Ectodermal cell (in vitro differentiated cells): ENCODE data around the gene SCYGR2. TPM values are rescaled to one million over a fixed set of nuclear protein-coding genes. Genes with fewer than 3 reads are reported as not detected.
"Not testable (repeated sequence)": the region's sequence is repeated elsewhere in the genome, so short reads cannot be mapped to it uniquely, and the experiment has no call there.

ENCODE experiments used
- H3K27ac ChIP-seq: 2 replicates; pipeline ENCODE4 v1.7.0; 2013; ENCODE audit warnings: mild to moderate bottlenecking, low read depth, low read length; ENCODE audit not compliant: insufficient read depth, poor library complexity, severe bottlenecking
- H3K27me3 ChIP-seq: 2 replicates; pipeline ENCODE4 v1.7.0; 2013; ENCODE audit warnings: mild to moderate bottlenecking, low read length; ENCODE audit not compliant: insufficient read depth, control insufficient read depth, poor library complexity, severe bottlenecking
- H3K36me3 ChIP-seq: one replicate; pipeline ENCODE4 v1.7.0; 2013; ENCODE audit warnings: low read length; ENCODE audit not compliant: control insufficient read depth, insufficient read depth
- H3K4me1 ChIP-seq: one replicate; pipeline ENCODE4 v1.7.0; 2013; ENCODE audit warnings: low read length; ENCODE audit not compliant: control insufficient read depth, insufficient read depth
- H3K4me3 ChIP-seq: 2 replicates; pipeline ENCODE4 v1.7.0; 2013; ENCODE audit warnings: low read depth, low read length, control low read depth; ENCODE audit not compliant: insufficient read depth
- H3K9me3 ChIP-seq: 2 replicates; pipeline ENCODE4 v1.7.0; 2013; ENCODE audit warnings: mild to moderate bottlenecking, low read length, moderate library complexity; ENCODE audit not compliant: control insufficient read depth
- WGBS, 2 experiments: methylation state at CpG; one replicate each; pipeline ENCODE4 v1.1.7; 2013; ENCODE audit warnings: missing lambda C conversion rate in 2 of 2; 5-methylcytosine and 5-hydroxymethylcytosine counted together
- polyA plus RNA-seq, 4 experiments: library from polyadenylated mRNA; stranded (reverse); fragments of 50-300 nt; gene quantifications; one replicate each; pipeline ENCODE4 v1.2.3, GENCODE V29; 2013

The SCYGR2 gene
- not detected for polyA plus RNA-seq (2013, experiment 1 of 4)
- not detected for polyA plus RNA-seq (2013, experiment 2 of 4)
- polyA plus RNA-seq (2013, experiment 3 of 4): not detected
- not detected for polyA plus RNA-seq (2013, experiment 4 of 4)

- 90 to 94% methylated on average over 16 of the region's 16 CpGs for WGBS, 2 experiments
These were observed at the start of gene SCYGR2 for GRCh38 chr2:227598835-227599503. Gene SCYGR2 (plus strand): TSS chr2:227598893. CDS start chr2:227598893, 0 bp downstream.

GRCh38 chr2:227551836-227552235, 46.9 kb upstream of the SCYGR2 start:
- H3K36me3 ChIP-seq: no peaks in the 10 kb centered on the region
- 96 to 97% methylated on average over 2 of the region's 3 CpGs for WGBS, 2 experiments

More at GRCh38 chr2:227598835-227599503, at the start of gene SCYGR2:
- H3K9me3 ChIP-seq, H3K4me3 ChIP-seq, H3K4me1 ChIP-seq, H3K27me3 ChIP-seq, H3K27ac ChIP-seq, H3K36me3 ChIP-seq: not testable (repeated sequence)

GRCh38 chr2:227562581-227562980, 36.1 kb upstream of the SCYGR2 start:
- H3K36me3 ChIP-seq: no peaks in the 10 kb centered on the region
- H3K4me3 ChIP-seq: no peak overlapping the region
- H3K27me3 ChIP-seq: no peaks in the 10 kb centered on the region
- no peaks in the 10 kb centered on the region for H3K9me3 ChIP-seq
- H3K4me1 ChIP-seq: no peaks in the 10 kb centered on the region
- H3K27ac ChIP-seq: no peak overlapping the region

More at GRCh38 chr2:227551836-227552235, 46.9 kb upstream of the SCYGR2 start:
- Histone ChIP-seq H3K27me3 (no peaks in the 10 kb centered on the region), H3K9me3 (no peaks in the 10 kb centered on the region), H3K27ac (no peak overlapping the region), H3K4me3 (no peak overlapping the region), H3K4me1 (no peaks in the 10 kb centered on the region)

DNA sequence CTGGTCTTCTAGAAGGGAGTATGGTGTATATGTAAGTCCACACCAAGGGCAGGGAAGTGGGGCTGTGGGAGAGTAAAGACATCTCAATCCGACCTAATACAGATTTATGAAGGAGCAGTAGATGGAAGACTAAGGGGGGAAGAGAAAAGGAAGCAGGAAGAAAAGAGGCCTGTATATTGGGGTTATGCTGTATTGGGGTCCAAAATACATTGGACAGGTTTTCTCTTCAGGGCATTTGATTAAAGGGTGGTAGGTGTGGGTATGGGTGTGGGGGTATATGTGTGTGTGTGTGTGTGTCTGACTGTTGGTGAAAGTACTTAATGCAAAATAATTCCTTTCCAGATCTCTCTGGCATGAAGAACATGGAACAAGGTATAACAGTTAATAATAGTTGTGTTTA, 33.6 kb upstream of the SCYGR2 start:
- no peaks in the 10 kb centered on the region for H3K9me3 ChIP-seq
- no peaks in the 10 kb centered on the region for H3K36me3 ChIP-seq
- no peaks in the 10 kb centered on the region for H3K4me1 ChIP-seq
- no peaks in the 10 kb centered on the region for H3K27me3 ChIP-seq
- no peak overlapping the region for H3K4me3 ChIP-seq
- H3K27ac ChIP-seq: no peak overlapping the region
- WGBS, 2 experiments: 96 to 98% methylated on average over 1 of the region's 1 CpG

- Histone ChIP-seq H3K9me3 (no peaks in the 10 kb centered on the region), H3K27me3 (no peaks in the 10 kb centered on the region), H3K4me3 (no peak overlapping the region), H3K27ac (no peak overlapping the region), H3K36me3 (no peaks in the 10 kb centered on the region), H3K4me1 (no peaks in the 10 kb centered on the region)
- 64 to 72% methylated on average over 3 of the region's 3 CpGs for WGBS, 2 experiments
These were observed 32.7 kb upstream of the SCYGR2 start for GRCh38 chr2:227566012-227566411.

DNA sequence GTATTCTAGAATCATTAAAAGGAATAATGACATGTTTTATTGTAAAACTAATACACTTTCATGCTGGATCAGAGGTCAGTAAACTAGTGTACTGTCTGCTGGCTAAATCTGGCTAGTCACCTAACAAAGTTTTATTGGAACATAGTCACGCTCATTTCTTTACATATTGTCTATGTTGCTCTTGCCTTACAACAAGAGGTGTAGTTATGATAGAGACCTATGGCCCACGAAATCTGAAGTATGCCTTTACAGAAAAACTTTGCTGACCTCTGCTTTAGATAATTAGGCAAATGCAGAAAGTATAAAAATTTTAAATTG, 29.9 kb upstream of the SCYGR2 start:
- Histone ChIP-seq H3K4me3 (no peak overlapping the region), H3K4me1 (no peaks in the 10 kb centered on the region), H3K27ac (no peak overlapping the region), H3K36me3 (no peaks in the 10 kb centered on the region), H3K9me3 (no peaks in the 10 kb centered on the region), H3K27me3 (no peaks in the 10 kb centered on the region)
- WGBS, 2 experiments: 82 to 89% methylated on average over 2 of the region's 2 CpGs

- 78 to 79% methylated on average over 1 of the region's 1 CpG for WGBS, 2 experiments
- Histone ChIP-seq H3K27me3 (no peaks in the 10 kb centered on the region), H3K4me3 (no peak overlapping the region), H3K9me3 (no peaks in the 10 kb centered on the region), H3K4me1 (no peaks in the 10 kb centered on the region), H3K36me3 (no peaks in the 10 kb centered on the region), H3K27ac (no peak overlapping the region)
These were observed 28.1 kb upstream of the SCYGR2 start for GRCh38 chr2:227570615-227571014.

- Histone ChIP-seq H3K4me1 (no peaks in the 10 kb centered on the region), H3K27ac (no peak overlapping the region), H3K9me3 (no peaks in the 10 kb centered on the region), H3K4me3 (no peak overlapping the region), H3K27me3 (no peaks in the 10 kb centered on the region), H3K36me3 (no peaks in the 10 kb centered on the region)
These were observed 22.6 kb upstream of the SCYGR2 start for GRCh38 chr2:227576110-227576509.

- Histone ChIP-seq H3K4me3 (no peak overlapping the region), H3K9me3 (peaks cover under 1% of the 10 kb centered on the region)
- 83 to 91% methylated on average over 2 of the region's 2 CpGs for WGBS, 2 experiments
These were observed 21.9 kb upstream of the SCYGR2 start for GRCh38 chr2:227576812-227577211.

DNA sequence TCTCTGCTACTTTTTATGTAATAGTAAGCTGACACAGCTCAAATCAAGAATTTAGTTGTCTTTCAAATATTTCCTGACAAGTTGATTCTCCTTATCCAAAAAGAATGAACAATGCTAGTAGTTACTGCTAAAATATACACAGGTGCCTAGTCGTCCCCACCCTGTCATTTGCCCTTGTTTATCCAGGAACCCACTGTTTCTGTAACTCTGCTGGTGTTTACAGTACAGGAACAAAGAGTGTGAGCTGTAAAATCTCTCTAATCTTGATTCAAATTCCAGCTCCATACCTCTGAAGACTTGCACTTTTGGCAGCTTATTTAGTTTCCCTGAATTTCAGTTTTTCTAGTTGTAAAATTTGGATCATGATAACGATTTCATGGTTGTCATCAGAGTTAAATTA, 21.1 kb upstream of the SCYGR2 start:
- Histone ChIP-seq H3K4me1 (no peaks in the 10 kb centered on the region), H3K27me3 (no peaks in the 10 kb centered on the region), H3K9me3 (peaks cover 4% of the 10 kb centered on the region), H3K36me3 (no peaks in the 10 kb centered on the region), H3K27ac (no peak overlapping the region), H3K4me3 (no peak overlapping the region)
- 57 to 85% methylated on average over 1 to 2 of the region's 2 CpGs for WGBS, 2 experiments

More at GRCh38 chr2:227576812-227577211, 21.9 kb upstream of the SCYGR2 start:
- H3K27ac ChIP-seq: no peak overlapping the region
- no peaks in the 10 kb centered on the region for H3K36me3 ChIP-seq
- no peaks in the 10 kb centered on the region for H3K27me3 ChIP-seq
- H3K4me1 ChIP-seq: no peaks in the 10 kb centered on the region
